HG02943 (cell line): ENCODE measurements around the gene BCL2L2.
"Not testable (repeated sequence)": the region's sequence is repeated elsewhere in the genome, so short reads cannot be mapped to it uniquely, and the experiment has no call there.

Experiments used
- ATAC-seq: cut with Tn5 transposase; IDR thresholded peaks from one replicate; pipeline ENCODE4 v1.9.1; 2021; ENCODE audit warnings: mild to moderate bottlenecking, low read depth, moderate library complexity; ENCODE audit not compliant: unreplicated experiment

BCL2L2 gene

DNA sequence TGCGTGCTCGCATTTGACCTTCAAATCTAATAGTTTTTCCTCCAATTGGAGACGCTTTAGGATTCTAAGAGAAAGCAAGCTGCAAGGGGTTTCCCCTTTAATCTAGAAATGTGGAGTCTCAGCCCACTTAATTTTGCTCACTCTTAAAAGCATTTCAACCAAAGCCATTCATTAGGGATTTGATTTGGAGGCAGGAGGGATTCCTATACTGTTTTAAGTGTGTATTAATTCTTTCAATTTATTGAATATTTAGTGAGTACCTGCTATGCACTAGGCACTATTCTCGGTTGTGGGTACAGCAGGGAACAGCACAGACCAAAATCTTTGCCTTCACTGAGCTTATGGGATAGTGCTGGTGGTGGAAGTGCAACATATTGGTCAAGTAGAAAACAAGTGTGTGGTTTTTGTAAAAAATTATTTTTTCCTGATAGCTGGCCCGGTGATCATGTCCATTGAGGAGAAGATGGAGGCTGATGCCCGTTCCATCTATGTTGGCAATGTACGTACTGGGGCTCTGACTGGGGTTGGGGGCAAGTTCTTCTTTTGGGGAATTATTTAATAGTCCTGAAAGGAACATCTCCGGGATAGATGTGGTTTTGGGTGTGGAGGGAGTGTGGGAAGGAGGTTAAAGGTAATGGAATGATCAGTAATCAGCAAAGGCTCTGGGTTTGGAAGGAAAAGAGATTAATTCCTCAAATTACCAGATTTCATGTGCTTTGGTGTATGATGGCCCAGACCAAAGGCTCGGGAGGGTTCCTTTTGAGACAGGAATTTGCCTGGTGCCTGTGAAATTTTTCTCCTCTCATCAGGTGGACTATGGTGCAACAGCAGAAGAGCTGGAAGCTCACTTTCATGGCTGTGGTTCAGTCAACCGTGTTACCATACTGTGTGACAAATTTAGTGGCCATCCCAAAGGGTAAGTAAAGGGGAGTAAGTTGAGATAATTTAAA is 16.2 kb downstream of the BCL2L2 start:
- ATAC-seq = no peak

DNA sequence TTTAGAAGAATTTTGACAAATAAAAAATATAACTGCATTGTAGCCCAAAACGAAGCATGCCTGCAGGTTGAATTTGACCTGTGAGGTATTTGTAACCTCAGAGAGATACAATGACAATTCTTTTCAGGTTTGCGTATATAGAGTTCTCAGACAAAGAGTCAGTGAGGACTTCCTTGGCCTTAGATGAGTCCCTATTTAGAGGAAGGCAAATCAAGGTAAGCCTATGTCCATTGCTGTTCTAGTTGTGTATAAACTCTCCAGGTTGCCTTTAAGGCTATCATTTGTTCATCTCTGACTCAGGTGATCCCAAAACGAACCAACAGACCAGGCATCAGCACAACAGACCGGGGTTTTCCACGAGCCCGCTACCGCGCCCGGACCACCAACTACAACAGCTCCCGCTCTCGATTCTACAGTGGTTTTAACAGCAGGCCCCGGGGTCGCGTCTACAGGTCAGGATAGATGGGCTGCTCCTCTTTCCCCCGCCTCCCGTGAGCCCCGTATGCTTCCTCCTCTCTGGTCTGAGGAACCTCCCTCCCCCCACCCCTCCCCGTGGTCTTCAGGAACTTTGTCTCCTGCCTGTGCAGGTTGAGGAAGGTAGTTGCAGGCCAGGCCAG is 17.3 kb downstream of the BCL2L2 start:
- ATAC-seq = no peak

DNA sequence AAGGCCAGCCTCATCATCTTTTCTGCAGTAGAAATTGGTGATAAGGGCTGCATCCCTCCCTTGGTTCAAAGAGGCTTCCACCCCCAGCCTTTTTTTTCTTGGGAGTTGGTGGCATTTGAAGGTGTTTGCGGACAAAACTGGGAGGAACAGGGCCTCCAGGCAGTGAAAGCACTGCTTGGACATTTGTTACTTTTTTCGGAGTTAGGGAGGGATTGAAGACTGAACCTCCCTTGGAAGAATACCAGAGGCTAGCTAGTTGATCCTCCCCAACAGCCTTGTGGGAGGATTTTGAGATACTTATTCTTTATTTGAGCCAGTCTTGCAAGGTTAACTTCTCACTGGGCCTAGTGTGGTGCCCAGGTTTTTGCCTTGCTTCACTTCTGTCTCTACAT is 17.8 kb downstream of the BCL2L2 start:
- ATAC-seq = no peak

DNA sequence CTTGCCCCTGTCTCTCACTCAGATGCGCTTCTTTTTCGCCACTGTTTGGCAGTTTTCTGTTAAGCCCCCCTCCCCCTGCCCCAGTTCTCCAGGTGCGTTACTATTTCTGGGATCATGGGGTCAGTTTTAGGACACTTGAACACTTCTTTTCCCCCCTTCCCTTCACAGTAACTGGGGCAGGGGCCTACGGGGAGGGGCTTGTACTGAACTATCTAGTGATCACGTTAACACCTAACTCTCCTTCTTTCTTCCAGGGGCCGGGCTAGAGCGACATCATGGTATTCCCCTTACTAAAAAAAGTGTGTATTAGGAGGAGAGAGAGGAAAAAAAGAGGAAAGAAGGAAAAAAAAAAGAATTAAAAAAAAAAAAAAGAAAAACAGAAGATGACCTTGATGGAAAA is 18.4 kb downstream of the BCL2L2 start:
- ATAC-seq = no peak

DNA sequence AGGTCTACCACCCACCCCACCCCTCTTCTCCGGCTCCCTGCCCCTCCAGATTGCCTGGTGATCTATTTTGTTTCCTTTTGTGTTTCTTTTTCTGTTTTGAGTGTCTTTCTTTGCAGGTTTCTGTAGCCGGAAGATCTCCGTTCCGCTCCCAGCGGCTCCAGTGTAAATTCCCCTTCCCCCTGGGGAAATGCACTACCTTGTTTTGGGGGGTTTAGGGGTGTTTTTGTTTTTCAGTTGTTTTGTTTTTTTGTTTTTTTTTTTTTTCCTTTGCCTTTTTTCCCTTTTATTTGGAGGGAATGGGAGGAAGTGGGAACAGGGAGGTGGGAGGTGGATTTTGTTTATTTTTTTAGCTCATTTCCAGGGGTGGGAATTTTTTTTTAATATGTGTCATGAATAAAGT is 19.1 kb downstream of the BCL2L2 start:
- not testable (repeated sequence) for ATAC-seq

DNA sequence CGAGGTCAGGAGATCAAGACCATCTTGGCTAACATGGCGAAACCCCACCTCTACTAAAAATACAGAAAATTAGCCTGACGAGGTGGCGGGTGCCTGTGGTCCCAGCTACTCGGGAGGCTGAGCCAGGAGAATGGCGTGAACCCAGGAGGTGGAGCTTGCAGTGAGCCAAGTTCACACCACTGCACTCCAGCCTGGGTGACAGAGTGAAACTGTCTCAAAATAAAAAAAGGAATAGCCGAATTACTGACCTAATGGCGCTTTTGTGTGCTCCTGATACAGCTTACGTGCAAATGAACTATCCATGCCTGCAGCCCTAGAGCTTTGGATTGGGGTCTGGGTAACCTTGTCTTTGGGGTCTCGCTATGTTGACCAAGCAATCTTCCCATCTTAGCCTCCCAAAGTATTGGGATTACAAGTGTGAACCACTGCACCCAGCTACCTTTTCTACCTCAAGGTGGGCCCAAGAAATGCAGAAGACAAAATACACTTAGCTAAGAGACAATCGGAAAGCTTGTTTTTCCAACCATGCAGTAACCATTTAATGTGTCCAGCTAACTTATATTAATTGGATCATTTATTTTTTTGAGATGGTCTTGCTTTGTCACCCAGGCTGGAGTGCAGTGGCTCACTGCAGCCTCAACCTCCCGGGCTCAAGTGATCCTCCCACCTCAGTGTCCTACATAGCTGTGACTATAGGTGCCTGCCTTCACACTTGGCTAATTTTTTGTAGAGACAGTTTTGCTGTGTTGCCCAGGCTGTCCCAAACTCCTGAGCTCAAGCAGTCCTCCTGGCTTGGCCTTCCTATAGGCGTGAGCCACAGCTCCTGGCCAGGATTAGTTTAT is 20.1 kb downstream of the BCL2L2 start:
- no peak for ATAC-seq

DNA sequence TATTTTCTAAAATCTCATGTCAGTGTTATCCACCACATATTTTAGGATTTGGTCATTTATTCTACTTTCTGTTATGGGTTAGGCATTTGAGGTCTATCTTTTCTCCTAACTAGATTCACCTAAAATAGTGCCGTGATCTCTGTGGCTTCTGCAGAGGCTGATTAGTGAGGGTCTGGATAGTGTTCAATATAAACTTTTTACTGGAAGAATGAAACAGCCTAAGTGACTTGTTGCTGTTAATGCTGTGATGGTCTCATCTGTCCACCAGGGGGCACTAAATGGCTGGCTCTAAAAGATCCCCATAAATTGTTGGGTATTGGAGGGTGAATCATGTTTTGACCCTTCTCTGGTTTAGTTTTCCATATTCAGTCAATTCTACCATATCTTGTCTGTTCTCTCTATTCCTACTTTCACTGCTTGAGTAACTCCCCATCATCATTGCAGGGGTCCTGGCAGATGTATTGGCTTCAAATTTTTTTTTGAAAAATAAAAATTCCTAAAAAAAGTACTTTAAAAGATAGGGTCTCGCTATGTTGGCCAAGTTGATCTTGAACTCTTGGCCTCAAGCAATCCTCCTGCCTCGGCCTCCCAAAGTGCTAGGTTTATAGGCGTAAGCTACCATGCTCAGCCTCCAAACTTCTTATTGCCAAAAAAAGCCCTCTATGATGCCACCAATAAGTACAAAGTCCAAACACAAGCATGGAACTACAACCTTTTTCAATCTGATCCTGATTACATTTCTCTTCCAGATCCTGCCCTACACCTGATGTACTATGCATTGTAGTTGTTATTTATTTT is 21.5 kb downstream of the BCL2L2 start:
- no peak for ATAC-seq

DNA sequence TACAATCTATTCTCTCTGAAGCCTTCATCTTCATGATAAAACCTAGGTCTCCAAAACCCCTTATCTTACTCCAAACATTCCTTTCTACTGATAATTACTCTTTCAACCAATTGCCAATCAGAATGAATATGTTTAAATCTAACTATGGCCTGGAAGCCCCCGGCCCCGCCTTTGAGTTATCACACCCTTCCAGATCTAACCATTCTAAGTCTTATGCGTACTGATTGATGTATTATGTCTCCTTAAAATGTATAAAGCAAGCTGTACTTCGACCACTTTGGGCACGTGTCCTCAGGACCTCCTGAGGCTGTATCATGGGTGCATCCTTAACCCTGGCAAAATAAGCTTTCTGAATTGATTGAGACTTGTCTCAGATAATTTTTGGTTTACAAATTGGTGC is 29.0 kb downstream of the BCL2L2 start:
- no peak for ATAC-seq

DNA sequence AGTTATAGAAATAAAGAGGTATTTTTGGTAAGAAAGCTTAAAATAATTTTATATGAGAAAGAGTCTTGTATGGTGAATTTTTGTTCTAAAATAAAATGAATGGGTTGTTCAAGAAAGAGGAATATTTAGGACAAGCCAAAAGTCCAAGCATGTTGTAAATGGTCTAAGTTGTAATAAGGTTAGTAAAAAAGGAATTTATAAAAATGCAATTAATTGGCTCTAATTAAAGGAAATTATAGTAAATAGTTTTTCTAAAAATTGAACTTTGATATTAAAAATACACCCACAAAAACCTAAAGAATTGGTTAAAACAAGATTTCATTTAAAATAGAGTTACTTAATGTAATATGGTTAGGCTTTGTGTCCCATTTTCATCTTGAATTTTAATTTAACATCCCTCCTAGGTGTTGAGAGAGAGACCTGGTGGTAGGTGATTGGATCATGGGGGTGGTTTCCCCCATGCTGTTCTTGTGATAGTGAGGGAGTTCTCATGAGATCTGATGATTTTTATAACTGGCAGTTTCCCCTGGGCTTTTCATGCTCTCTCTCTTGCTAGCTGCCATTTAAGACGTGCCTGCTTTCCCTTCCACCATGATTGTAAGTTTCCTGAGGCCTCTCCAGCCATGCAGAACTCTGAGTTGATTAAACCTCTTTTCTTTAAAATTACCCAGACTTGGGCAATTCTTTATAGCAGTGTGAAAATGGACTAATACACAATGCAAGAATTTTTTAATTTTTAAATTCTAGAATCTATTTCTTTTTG is 33.1 kb downstream of the BCL2L2 start:
- no peak for ATAC-seq

DNA sequence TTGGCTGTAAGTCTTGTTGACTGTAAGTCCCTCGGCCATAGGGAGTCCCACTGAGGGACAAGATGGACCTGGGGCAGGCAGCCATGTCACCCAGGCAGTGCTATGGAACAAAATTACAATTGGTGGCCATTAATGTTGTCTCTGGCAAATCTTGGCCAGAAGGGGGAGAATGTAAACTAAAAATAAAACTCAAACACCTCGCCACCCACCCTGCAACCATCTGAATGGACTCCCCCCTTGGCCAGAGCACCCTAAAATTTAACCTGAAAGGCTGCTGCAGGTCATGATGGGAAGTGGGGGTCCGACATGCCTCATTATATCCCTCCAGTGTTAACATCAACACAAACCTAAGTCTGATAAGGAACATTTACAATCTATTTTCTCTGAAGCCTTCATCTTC is 37.8 kb downstream of the BCL2L2 start:
- no peak for ATAC-seq

DNA sequence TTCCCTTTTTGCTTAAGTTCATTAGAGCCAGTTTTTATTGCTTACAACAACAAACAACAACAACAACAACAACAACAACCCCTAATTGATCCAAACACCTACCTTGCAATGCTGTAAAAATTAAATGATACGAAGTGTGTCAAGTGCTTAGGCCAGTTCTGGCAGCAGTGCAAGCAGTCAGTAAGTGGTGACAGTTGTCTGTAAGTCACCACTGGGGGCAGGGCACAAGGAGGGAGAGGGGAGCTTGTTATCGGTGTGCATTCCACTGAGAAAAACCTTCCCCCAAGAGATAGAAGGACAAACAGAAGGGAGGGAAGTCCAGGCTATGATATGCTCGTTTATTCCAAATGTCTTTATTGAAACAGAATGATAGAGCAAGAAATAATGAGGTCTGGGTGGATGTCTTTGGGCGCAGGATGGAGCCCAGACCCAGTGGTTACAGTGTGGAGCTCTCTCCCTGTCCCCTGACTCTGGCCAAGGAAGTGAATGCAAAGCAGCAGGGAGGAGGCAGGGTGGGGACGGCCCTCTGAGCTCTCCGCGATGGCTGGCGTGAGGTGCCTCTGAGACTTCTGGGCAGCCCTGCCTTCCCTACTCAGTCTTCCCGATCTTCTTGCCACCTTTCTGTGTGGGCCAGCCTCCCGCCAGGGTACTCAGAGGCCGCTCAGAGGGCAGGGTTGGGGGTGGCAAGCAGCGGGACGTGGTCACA is 39.5 kb downstream of the BCL2L2 start:
- ATAC-seq = no peak

DNA sequence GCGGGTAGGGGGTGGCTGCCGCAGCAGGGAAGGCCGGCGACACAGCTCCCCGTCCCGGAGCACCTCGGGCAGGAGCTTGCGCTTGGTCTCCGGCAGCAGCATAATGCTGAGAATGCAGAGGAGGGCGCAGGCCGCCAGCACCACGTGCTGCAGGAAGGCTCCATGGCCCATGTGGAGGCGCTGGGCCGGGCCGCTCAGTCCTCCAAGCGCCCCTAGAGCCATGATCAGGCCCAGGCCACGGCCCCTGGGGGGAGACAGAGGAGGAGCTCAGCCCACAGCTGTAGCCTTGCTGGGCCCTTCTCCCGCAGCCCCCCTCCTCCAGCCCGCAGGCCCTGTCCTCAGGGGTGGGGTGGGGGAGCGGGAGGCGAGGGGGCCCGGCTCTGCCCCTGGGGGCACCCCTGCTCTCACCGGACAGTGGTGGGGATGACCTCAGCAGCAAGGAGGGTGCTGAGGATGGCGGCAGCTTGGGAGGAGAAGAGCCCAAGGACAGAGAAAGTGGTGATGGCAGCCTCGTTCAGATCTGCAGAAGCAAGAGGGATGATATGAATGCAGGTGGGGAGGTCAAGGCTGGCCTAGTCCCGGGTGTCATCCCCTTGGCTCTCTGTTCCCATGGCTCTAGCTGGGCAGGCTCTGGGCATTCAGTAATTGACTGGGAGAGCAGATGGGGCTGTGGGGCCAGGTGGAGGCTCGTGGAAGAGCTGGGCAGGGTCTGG is 40.2 kb downstream of the BCL2L2 start:
- no peak for ATAC-seq

DNA sequence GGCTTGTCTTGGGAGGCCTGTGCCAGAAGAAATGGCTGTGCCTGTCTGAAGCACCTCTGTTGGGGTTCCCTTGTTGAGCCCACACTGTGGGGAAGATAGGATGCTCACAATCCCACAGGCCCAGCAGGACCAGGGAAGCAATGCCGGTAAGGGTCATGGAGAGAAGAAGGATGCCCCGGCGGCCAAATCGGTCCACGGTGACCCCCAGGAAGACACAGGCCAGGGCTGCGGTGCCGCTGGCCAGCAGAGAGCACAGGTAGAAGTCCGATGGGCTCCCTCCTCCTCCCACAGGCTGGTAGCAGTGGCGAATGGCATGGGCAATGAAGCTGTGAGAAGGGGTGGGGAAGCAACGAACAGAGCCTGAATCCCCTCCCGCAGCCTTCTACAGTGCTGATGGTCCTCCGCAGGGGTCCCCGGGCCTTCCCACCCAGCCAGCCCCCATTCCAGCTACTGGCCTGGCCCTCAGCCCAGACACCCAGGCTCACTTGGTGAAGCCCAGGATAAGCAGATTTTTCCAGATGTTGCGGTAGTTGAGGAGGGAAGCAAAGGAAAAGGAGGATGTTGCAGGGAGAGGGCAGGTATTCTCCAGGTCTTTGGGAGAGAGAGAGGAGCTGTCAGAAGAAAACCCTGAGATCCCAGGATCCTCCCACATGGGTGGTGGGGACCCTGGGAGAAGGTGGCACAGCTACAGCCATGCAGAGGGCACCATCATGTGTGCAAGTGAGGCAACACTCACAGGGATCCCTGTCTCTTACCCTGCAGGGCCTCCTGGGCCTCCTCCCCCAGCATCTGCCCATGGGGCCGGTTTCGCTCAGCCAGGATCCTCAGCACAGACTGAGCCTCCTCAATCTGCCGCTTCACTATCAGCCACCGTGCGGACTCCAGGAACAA is 41.0 kb downstream of the BCL2L2 start:
- ATAC-seq = no peak

DNA sequence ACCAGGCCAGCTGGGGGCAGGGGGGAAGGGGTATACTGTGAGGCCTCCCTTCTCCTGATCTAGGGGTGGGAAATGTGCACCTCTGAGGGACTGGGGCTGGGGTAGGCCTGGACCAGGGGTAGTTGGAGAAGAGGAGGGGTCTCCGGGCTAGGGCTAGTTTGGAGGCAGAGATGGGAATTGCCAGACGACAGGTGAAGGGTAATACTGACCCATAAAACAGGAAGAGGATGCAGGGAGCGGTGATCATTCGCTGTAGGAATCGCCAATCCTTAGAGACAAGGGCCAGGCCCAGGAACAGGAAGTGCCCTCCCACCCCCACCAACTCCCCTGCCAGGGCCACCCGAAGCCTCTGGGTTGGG is 41.6 kb downstream of the BCL2L2 start:
- ATAC-seq = no peak

DNA sequence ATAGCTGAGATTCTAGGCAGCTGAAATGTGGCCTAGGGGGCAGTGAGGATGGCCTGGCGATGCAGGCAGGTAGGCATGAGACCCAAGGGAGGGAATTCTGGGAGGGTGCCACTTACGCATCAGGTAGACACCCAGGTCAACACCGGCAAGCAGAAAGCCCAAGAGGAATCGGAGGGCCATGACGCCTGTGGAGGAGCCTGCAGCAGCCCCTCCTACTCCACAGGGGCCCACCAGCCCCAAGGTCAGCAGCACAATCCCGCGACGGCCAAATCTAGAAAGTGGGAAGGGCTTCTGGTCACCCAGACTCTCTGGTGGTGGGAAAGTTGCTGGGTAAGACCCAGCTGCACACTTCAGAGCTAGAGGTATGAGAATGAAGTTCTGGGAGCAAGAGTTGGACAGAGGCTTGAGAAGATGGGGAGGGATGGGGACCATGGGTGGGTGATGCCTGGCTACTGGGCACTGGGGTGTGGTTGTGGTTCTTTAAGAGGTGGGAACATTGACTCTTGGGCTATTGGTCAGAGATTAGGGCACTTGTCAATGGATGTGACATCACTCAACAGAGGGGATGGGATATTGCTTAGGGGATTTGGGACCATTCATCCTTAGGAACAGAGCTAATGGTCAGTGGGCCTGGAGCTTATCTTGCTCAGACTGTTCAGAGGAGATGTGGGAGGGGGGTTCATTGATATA is 42.7 kb downstream of the BCL2L2 start:
- no peak for ATAC-seq

DNA sequence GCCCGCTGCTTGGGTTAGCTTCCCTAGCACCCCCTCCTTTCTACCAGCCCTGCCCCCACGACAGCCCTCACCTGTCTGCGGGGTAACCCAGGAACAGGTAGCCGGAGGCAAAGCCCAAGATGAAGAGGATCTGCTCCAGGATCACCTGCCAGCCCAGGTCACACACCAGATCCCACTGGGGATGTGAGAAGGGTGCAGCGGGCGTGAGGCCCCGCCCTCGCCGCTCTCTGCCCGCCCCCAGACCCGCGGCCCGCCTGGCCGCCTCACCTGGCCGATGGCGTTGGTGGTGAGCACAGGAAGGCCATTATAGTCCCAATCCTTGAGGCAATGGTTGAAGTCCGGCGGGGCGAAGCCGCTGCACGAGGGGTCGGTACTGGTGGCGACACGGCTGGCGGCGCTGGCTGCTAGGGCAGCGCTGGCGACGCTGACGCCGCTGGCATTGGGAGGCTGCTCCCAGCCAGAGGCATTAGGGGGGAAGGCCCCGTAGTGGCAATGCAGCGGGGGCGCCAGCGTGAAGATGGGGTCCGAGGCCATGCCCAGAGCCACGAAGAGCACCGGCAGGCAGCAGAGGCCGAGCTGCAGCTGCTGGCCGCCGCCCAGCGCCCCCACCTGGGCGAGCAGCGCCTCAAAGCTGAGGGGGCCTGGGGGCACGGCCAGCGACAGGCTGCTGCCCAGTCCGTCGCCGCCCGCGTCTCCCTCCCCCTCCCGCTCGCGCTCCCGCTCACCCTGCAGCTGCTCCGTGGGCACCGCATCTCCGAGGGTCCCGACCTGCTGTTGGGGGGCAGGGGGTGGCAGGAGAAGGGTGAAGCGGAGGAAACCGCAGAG is 45.3 kb downstream of the BCL2L2 start:
- no peak for ATAC-seq
